ENCODE results near the gene NFE2L3. TPM values are rescaled to one million over a fixed set of nuclear protein-coding genes. Genes with fewer than 3 reads are reported as not detected.
A peak's percentile ranks its signal among the peaks of the same experiment; 100 is the strongest.

The NFE2L3 gene
- total and polyA plus RNA-seq, 9 of the 15 experiments (the other 6 are each of a cell fraction or from before 2014, with no cell fraction given), result 2.9 to 16.9 (median 12.4) TPM

GRCh38 chr7:26151953-26152781 lies at the start of gene NFE2L3 (continued):
- no peak for TF ChIP-seq ZNF699 (CRISPR knock-in tag; IDR thresholded peaks at IDR 0.05; ENCODE audit: insufficient replicate concordance)
- TF ChIP-seq CREB1 (IDR thresholded peaks at IDR 0.05), result no peak
- TF ChIP-seq CREB1 (CRISPR knock-in tag; IDR thresholded peaks at IDR 0.05), result no peak
- no peak for TF ChIP-seq ZNF785 (CRISPR knock-in tag; IDR thresholded peaks at IDR 0.05)
- TF ChIP-seq CEBPG (CRISPR knock-in tag; IDR thresholded peaks at IDR 0.05), result no peak
- TF ChIP-seq CEBPG (tag; conservative IDR thresholded peaks at IDR 0.05 in 1 of 2, IDR thresholded peaks at IDR 0.05 in 1 of 2), result no peak
- no peak for TF ChIP-seq SIRT6 (IDR thresholded peaks at IDR 0.05; ENCODE audit: low read depth, low read length)
- TF ChIP-seq, protein P1, sequence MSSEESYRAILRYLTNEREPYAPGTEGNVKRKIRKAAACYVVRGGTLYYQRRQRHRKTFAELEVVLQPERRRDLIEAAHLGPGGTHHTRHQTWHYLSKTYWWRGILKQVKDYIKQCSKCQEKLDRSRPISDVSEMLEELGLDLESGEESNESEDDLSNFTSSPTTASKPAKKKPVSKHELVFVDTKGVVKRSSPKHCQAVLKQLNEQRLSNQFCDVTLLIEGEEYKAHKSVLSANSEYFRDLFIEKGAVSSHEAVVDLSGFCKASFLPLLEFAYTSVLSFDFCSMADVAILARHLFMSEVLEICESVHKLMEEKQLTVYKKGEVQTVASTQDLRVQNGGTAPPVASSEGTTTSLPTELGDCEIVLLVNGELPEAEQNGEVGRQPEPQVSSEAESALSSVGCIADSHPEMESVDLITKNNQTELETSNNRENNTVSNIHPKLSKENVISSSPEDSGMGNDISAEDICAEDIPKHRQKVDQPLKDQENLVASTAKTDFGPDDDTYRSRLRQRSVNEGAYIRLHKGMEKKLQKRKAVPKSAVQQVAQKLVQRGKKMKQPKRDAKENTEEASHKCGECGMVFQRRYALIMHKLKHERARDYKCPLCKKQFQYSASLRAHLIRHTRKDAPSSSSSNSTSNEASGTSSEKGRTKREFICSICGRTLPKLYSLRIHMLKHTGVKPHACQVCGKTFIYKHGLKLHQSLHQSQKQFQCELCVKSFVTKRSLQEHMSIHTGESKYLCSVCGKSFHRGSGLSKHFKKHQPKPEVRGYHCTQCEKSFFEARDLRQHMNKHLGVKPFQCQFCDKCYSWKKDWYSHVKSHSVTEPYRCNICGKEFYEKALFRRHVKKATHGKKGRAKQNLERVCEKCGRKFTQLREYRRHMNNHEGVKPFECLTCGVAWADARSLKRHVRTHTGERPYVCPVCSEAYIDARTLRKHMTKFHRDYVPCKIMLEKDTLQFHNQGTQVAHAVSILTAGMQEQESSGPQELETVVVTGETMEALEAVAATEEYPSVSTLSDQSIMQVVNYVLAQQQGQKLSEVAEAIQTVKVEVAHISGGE (CRISPR knock-in tag; IDR thresholded peaks at IDR 0.05), result peak in 1 of 3 experiments; percentile 69; a peak in 2 of 6 replicates
- TF ChIP-seq ZNF124 (CRISPR knock-in tag; IDR thresholded peaks at IDR 0.05), result no peak
- peak; percentile 74 for TF ChIP-seq MYC (IDR thresholded peaks at IDR 0.05; ENCODE audit: low read depth, low read length)
- TF ChIP-seq MYC (CRISPR knock-in tag; IDR thresholded peaks at IDR 0.05; ENCODE audit: borderline replicate concordance, low read depth), result no peak
- TF ChIP-seq, protein P2, sequence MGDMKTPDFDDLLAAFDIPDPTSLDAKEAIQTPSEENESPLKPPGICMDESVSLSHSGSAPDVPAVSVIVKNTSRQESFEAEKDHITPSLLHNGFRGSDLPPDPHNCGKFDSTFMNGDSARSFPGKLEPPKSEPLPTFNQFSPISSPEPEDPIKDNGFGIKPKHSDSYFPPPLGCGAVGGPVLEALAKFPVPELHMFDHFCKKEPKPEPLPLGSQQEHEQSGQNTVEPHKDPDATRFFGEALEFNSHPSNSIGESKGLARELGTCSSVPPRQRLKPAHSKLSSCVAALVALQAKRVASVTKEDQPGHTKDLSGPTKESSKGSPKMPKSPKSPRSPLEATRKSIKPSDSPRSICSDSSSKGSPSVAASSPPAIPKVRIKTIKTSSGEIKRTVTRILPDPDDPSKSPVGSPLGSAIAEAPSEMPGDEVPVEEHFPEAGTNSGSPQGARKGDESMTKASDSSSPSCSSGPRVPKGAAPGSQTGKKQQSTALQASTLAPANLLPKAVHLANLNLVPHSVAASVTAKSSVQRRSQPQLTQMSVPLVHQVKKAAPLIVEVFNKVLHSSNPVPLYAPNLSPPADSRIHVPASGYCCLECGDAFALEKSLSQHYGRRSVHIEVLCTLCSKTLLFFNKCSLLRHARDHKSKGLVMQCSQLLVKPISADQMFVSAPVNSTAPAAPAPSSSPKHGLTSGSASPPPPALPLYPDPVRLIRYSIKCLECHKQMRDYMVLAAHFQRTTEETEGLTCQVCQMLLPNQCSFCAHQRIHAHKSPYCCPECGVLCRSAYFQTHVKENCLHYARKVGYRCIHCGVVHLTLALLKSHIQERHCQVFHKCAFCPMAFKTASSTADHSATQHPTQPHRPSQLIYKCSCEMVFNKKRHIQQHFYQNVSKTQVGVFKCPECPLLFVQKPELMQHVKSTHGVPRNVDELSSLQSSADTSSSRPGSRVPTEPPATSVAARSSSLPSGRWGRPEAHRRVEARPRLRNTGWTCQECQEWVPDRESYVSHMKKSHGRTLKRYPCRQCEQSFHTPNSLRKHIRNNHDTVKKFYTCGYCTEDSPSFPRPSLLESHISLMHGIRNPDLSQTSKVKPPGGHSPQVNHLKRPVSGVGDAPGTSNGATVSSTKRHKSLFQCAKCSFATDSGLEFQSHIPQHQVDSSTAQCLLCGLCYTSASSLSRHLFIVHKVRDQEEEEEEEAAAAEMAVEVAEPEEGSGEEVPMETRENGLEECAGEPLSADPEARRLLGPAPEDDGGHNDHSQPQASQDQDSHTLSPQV (IDR thresholded peaks at IDR 0.05), result peak; percentile 84
- TF ChIP-seq COPS2 (conservative IDR thresholded peaks at IDR 0.05), result no peak
- TF ChIP-seq KHSRP (IDR thresholded peaks at IDR 0.05), result no peak
- TF ChIP-seq, protein P3, sequence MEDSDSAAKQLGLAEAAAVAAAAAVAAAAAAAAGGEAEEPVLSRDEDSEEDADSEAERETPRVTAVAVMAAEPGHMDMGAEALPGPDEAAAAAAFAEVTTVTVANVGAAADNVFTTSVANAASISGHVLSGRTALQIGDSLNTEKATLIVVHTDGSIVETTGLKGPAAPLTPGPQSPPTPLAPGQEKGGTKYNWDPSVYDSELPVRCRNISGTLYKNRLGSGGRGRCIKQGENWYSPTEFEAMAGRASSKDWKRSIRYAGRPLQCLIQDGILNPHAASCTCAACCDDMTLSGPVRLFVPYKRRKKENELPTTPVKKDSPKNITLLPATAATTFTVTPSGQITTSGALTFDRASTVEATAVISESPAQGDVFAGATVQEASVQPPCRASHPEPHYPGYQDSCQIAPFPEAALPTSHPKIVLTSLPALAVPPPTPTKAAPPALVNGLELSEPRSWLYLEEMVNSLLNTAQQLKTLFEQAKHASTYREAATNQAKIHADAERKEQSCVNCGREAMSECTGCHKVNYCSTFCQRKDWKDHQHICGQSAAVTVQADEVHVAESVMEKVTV (CRISPR knock-in tag; IDR thresholded peaks at IDR 0.05), result no peak
- no peak for TF ChIP-seq U2AF2 (optimal IDR thresholded peaks at IDR 0.05; ENCODE audit: low read depth, low read length)
- peak; percentile 30; the same call in 1 of the 2 replicates for TF ChIP-seq SIN3B (IDR thresholded peaks at IDR 0.05; ENCODE audit: low read depth)
